CD4-positive, alpha-beta T cell treated with Interleukin-15 for 4 hours (primary cell): Measurements from ENCODE around the gene CCDC91.
"Not testable (repeated sequence)": the region's sequence is repeated elsewhere in the genome, so short reads cannot be mapped to it uniquely, and the experiment has no call there.

ENCODE experiments used
- DNase-seq: peaks from one replicate; pipeline ENCODE4 v3.0.0-alpha.2; 2020; ENCODE audit warnings: low spot score

CCDC91 gene

GRCh38 chr12:28290262-28290661 is 100.0 kb downstream of the CCDC91 start:
- DNase-seq, result no peak

- no peak for DNase-seq
Observed at GRCh38 chr12:28292699-28293098, 102.4 kb downstream of the CCDC91 start.

- DNase-seq, result no peak
Observed at GRCh38 chr12:28294300-28294699, 104.0 kb downstream of the CCDC91 start.

GRCh38 chr12:28296287-28296686 is 106.0 kb downstream of the CCDC91 start:
- no peak for DNase-seq

- DNase-seq, result no peak
Observed at GRCh38 chr12:28303192-28303591, 112.9 kb downstream of the CCDC91 start.

GRCh38 chr12:28306535-28306934 is 116.3 kb downstream of the CCDC91 start:
- no peak for DNase-seq

GRCh38 chr12:28308891-28309290 is 118.6 kb downstream of the CCDC91 start:
- DNase-seq, result no peak

GRCh38 chr12:28313631-28314030 is 123.4 kb downstream of the CCDC91 start:
- no peak for DNase-seq

- no peak for DNase-seq
Observed at GRCh38 chr12:28316049-28316448, 125.8 kb downstream of the CCDC91 start.

- DNase-seq, result no peak
Observed at GRCh38 chr12:28318273-28318672, 128.0 kb downstream of the CCDC91 start.

- DNase-seq, result no peak
Observed at GRCh38 chr12:28320353-28320752, 130.1 kb downstream of the CCDC91 start.

- DNase-seq, result no peak
Observed at GRCh38 chr12:28327722-28328121, 137.5 kb downstream of the CCDC91 start.

- no peak for DNase-seq
Observed at GRCh38 chr12:28328967-28329366, 138.7 kb downstream of the CCDC91 start.

GRCh38 chr12:28329727-28330126 is 139.5 kb downstream of the CCDC91 start:
- DNase-seq, result not testable (repeated sequence)

- not testable (repeated sequence) for DNase-seq
Observed at GRCh38 chr12:28330232-28330631, 140.0 kb downstream of the CCDC91 start.

- no peak for DNase-seq
Observed at GRCh38 chr12:28331130-28331529, 140.9 kb downstream of the CCDC91 start.

GRCh38 chr12:28340261-28341045 is 150.2 kb downstream of the CCDC91 start:
- no peak for DNase-seq

GRCh38 chr12:28343713-28344112 is 153.5 kb downstream of the CCDC91 start:
- DNase-seq, result no peak

GRCh38 chr12:28346567-28346966 is 156.3 kb downstream of the CCDC91 start:
- no peak for DNase-seq

- DNase-seq, result no peak
Observed at GRCh38 chr12:28349196-28349595, 158.9 kb downstream of the CCDC91 start.

- DNase-seq, result no peak
Observed at GRCh38 chr12:28350502-28350901, 160.2 kb downstream of the CCDC91 start.

- DNase-seq, result no peak
Observed at GRCh38 chr12:28351414-28351813, 161.2 kb downstream of the CCDC91 start.

GRCh38 chr12:28355161-28355560 is 164.9 kb downstream of the CCDC91 start:
- DNase-seq, result no peak

- DNase-seq, result no peak
Observed at GRCh38 chr12:28360253-28360652, 170.0 kb downstream of the CCDC91 start.
